Adipocyte (in vitro differentiated cells): ENCODE results near the gene TSBP1.

Source experiments
- DNase-seq: peaks from one replicate; pipeline ENCODE4 v3.0.0-alpha.2; 2015; ENCODE audit warnings: low read depth
- H3K27me3 ChIP-seq: replicated peaks from 2 replicates; pipeline ENCODE4 v1.7.0; 2013; ENCODE audit warnings: mild to moderate bottlenecking, low read length, moderate library complexity; ENCODE audit not compliant: control insufficient read depth, insufficient read depth
- H3K36me3 ChIP-seq: 2 replicates; pipeline ENCODE4 v1.7.0; 2013; ENCODE audit warnings: low read length, mild to moderate bottlenecking, moderate library complexity; ENCODE audit not compliant: control insufficient read depth, insufficient read depth, severe bottlenecking
- H3K4me1 ChIP-seq: 2 replicates; pipeline ENCODE4 v1.7.0; 2013; ENCODE audit warnings: mild to moderate bottlenecking, low read length, moderate library complexity; ENCODE audit not compliant: control insufficient read depth, insufficient read depth
- H3K4me3 ChIP-seq: 2 replicates; pipeline ENCODE4 v1.7.0; 2013; ENCODE audit warnings: mild to moderate bottlenecking, low read length, moderate library complexity
- H3K9ac ChIP-seq: 2 replicates; pipeline ENCODE4 v1.7.0; 2013; ENCODE audit warnings: mild to moderate bottlenecking, low read length, moderate library complexity
- H3K9me3 ChIP-seq: 2 replicates; pipeline ENCODE4 v1.7.0; 2013; ENCODE audit warnings: mild to moderate bottlenecking, low read length, moderate library complexity; ENCODE audit not compliant: control insufficient read depth

TSBP1 gene

DNA sequence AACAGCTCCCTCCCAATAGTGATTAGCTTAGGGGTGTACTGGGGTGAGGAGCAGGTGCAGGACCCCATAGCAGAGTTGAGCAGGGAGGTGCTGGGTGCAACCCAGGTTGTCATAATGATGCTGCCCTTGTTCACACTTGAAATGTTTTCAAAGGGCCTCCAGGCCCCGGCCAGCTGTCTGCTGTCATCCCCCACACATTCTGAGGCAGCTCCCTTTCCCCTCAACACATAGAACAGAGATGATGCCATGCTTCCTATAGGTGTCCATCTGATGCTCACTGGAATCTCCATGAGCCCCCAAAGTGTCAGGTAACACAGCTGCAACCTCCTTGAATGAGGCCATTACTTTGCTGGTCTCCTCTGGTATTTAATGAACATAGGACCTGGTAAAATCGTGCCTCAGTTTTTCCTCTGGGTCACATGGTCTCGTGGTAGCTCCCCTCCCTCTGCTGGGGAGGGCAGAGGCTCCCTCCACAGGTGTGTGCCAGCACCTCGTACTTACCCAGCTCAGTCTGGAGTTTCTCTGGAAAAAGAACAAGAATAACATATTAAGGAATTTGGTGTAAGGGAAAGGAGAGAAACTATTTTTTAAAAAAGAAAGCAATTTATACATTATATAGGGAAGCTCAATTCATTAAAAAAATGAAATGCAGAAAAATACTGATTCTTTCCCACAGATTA lies 29.7 kb upstream of the TSBP1 start:
- Histone ChIP-seq H3K27me3 (peaks cover 43% of the 10 kb centered on the region), H3K4me1 (no peaks in the 10 kb centered on the region), H3K36me3 (no peaks in the 10 kb centered on the region), H3K9ac (no peak overlapping the region), H3K4me3 (no peak overlapping the region), H3K9me3 (no peaks in the 10 kb centered on the region)
- DNase-seq, result no peak

DNA sequence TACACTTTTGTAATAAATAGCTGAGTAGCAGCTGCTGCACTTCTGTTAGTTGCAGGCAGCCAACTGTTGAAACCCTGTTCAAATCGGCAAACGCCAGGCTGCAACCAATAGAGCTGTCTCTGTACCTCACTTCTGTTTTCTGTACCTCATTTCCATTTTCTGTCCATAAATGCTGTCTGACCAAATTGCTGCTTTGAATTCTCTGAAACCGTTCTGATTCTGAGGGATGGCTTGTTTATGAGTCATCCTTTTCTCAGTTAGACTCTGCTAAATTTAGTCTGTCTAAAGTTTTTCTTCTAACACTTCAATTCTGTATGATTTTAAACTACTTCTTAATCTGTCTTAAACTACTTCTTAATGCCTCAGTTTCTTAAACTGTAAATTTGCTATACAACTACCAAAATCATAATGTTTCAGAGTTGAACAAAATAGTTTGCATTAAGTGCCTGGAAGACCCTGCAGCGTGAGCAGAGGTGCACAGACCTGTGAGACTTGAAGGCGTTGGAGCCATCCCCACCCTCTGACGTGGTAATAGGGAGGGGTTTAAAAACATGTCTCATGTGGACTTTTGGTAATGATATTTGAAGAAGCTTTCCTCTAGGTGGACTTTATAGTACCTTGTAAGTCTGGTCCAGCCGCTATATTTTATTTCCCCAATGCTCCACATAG lies 25.7 kb upstream of the TSBP1 start:
- peaks cover 5% of the 10 kb centered on the region for H3K27me3 ChIP-seq
- no peaks in the 10 kb centered on the region for H3K4me1 ChIP-seq
- H3K36me3 ChIP-seq, result no peaks in the 10 kb centered on the region
- DNase-seq, result no peak
- H3K4me3 ChIP-seq, result no peak overlapping the region
- H3K9me3 ChIP-seq, result no peaks in the 10 kb centered on the region
- H3K9ac ChIP-seq, result no peak overlapping the region

DNA sequence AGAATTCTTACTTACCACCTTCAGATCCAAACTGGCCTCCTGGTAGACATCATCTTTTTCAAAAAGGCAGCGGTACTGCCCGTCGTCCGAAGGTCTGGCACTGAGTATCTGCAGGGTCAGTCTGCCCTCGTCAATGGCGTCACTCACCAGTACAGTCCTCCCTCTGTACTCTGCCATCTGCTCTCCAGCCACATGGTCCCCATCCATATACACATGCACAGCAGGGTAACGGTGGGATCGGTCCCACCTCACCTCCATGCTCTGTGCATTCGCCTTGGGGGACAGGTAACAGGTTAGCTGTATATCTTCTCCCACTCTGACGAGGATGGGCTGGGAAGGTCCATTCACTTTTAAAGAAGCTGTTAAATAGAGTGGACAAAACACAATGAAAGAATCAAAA lies 24.3 kb upstream of the TSBP1 start:
- H3K36me3 ChIP-seq, result no peaks in the 10 kb centered on the region
- no peaks in the 10 kb centered on the region for H3K9me3 ChIP-seq
- peaks cover 5% of the 10 kb centered on the region for H3K27me3 ChIP-seq
- H3K4me3 ChIP-seq, result no peak overlapping the region
- no peaks in the 10 kb centered on the region for H3K4me1 ChIP-seq
- no peak overlapping the region for H3K9ac ChIP-seq
- no peak for DNase-seq

DNA sequence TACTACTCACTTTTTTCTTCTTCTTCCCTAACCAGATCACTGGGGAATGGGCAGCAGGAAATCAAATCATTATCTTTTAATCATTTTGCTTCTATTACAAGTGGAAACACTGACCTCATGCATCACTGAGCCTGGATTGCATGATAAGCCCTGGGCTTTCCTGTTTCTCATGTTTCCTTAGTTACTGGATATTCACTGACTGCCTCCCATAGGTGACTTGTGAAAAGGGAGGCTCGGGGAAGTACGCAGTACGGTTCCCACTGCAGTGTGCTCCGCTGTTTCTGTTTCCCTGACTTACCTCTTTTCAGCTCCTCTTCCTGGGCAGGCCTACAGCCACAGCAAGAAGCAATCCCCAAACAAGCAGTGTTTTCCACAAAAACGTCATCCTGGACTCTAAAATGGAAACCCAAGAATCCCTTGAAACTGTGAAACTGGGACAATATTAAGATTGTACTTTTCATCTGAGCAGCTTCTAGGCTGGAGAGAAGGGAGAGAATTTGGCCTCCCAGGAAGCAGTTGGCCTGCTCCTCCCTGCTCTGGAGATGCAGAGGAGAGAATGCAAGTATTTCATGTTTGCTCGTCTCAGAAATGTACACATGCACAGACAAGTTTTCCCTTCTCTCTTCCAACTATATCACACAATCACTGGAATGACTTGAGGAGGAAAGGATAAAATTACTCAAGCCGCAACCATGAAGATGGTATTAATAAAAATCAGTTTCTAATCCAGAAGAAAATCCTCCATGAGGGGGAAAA lies 22.1 kb upstream of the TSBP1 start:
- Histone ChIP-seq H3K27me3 (no peaks in the 10 kb centered on the region), H3K4me1 (no peaks in the 10 kb centered on the region), H3K36me3 (no peaks in the 10 kb centered on the region), H3K4me3 (no peak overlapping the region), H3K9ac (no peak overlapping the region), H3K9me3 (no peaks in the 10 kb centered on the region)
- DNase-seq, result peak; percentile 7

DNA sequence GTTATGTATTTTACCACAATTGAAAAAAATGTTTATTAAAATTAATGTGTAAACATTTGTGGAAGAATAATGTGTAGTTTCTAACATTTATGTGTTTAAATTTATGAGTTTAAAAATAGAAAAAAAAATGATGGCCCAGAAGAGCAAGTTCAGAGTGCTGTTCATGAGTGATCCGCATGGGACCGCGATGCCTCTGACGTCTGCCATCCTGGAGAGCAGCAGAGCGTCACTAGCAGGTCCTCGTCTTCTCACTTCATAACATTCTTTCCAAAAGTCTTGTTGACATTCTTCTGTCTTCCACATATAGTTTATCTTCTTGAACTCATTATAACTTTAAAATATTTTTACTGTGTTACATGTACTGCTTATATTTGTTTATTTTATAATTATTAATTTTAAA lies 19.8 kb upstream of the TSBP1 start:
- Histone ChIP-seq H3K36me3 (no peaks in the 10 kb centered on the region), H3K4me3 (no peak overlapping the region), H3K9me3 (no peaks in the 10 kb centered on the region), H3K27me3 (peaks cover 7% of the 10 kb centered on the region), H3K4me1 (no peaks in the 10 kb centered on the region), H3K9ac (no peak overlapping the region)
- DNase-seq, result no peak

DNA sequence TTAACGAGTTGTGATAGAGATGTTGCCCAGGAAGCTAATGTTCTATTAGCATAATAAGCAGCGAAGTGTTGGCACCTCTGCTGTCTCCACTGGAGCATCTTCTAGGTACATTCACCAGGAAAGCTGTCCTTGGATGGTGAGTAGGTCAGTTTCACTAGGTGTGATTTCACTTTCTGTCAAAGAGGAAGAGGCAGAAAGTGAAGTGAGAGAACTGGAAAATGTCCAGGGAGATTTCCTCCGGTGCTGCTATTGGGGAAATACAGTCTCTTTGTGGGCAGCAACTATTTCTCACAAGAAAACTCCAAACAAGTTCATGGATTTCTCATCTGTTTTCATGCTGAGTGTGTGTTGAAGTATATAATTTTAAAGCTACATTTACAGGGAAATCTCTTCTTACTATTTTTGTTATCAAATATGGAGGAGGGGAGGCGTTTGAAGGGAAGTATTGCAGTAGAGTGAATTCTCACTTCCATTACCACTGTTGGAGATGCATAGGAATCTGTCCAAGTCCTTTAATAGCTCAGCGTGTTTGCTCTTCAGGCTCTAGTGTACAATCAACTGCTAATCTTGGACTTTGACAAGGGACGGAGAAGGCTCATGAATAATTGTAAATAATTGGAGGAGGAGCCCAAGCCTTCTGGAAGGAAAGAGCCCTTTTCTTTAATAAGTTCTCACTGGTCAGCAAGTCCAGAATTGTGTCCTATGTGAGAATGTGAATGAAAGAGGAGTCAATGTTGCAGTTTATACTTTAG lies 16.1 kb upstream of the TSBP1 start:
- H3K36me3 ChIP-seq, result no peaks in the 10 kb centered on the region
- no peaks in the 10 kb centered on the region for H3K9me3 ChIP-seq
- H3K27me3 ChIP-seq, result peaks cover 10% of the 10 kb centered on the region
- DNase-seq, result no peak
- no peak overlapping the region for H3K9ac ChIP-seq
- H3K4me3 ChIP-seq, result no peak overlapping the region
- no peaks in the 10 kb centered on the region for H3K4me1 ChIP-seq

DNA sequence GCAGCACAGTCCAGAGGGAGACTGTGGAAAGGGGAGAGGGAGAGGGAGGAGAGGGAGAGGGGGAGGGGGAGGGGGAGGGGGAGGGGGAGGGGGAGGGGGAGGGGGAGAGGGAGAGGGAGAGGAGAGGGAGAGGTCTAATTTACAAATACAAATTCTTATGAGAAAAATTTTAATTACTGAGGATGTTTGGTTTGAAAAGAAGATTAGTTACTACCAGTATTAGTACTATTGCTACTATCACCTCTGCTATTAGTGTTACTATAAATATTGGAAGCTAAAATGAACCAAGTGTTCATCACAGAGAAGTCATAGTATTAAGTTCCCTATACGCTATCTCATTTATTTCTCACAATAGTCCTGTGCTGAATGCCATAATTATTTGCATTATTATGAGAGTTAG lies 14.3 kb upstream of the TSBP1 start:
- H3K4me1 ChIP-seq, result no peaks in the 10 kb centered on the region
- H3K36me3 ChIP-seq, result no peaks in the 10 kb centered on the region
- peaks cover 10% of the 10 kb centered on the region for H3K27me3 ChIP-seq
- H3K9me3 ChIP-seq, result no peaks in the 10 kb centered on the region
- no peak overlapping the region for H3K9ac ChIP-seq
- DNase-seq, result no peak
- H3K4me3 ChIP-seq, result no peak overlapping the region

DNA sequence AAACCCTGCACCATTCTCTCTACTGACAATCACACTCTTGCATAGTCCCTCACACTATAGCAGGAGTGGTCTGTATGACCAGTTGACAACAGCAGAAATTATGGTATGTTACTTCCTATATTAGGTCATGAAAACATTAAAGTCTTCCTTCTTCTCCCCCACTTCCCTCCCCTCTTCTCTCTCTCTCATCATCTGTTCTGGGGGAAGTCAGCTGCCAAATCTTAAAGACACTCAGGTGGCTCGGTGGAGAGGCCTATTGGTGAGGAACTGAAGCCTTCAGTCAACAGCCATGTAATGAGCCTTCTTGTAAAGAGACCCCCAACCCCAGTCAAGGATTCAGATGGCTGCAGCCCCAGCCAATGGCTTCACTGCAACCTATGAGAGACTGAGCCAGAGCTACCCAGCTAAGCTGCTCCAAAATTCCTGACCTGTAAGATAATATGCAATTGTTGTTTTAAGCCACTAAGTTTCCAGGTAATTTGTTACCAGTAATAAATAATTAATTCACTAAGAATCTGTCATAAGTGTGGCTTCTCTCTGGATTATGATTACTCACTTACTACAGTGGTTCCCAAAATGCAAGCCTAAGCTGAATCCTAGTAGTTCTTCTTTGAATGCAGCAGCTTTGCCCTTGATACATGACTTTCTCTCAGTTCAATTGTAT lies 11.2 kb upstream of the TSBP1 start:
- Histone ChIP-seq H3K9ac (no peak overlapping the region), H3K27me3 (peaks cover 5% of the 10 kb centered on the region), H3K9me3 (no peaks in the 10 kb centered on the region), H3K36me3 (no peaks in the 10 kb centered on the region), H3K4me3 (no peak overlapping the region), H3K4me1 (no peaks in the 10 kb centered on the region)
- no peak for DNase-seq

DNA sequence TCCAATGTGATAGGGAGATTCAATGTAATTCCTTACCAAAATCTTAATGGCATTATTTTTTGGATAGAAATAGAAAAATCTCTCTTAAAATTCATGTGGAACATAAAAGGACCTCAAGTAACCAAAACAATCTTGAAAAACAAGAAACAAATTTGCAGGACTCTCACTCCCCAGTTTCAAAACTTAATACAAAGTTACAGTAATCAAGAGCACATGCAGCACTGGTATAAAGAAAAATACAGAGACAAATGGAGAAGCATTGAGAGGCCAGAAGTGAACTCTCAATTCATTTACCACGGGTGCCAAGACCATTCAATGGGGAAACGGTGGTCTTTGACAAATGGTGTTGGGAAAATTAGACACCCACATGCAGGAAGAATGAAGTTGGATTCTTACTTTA lies 7.8 kb upstream of the TSBP1 start:
- H3K36me3 ChIP-seq, result no peaks in the 10 kb centered on the region
- H3K4me3 ChIP-seq, result no peak overlapping the region
- DNase-seq, result no peak
- H3K9me3 ChIP-seq, result no peaks in the 10 kb centered on the region
- H3K4me1 ChIP-seq, result no peaks in the 10 kb centered on the region
- no peaks in the 10 kb centered on the region for H3K27me3 ChIP-seq
- H3K9ac ChIP-seq, result no peak overlapping the region

DNA sequence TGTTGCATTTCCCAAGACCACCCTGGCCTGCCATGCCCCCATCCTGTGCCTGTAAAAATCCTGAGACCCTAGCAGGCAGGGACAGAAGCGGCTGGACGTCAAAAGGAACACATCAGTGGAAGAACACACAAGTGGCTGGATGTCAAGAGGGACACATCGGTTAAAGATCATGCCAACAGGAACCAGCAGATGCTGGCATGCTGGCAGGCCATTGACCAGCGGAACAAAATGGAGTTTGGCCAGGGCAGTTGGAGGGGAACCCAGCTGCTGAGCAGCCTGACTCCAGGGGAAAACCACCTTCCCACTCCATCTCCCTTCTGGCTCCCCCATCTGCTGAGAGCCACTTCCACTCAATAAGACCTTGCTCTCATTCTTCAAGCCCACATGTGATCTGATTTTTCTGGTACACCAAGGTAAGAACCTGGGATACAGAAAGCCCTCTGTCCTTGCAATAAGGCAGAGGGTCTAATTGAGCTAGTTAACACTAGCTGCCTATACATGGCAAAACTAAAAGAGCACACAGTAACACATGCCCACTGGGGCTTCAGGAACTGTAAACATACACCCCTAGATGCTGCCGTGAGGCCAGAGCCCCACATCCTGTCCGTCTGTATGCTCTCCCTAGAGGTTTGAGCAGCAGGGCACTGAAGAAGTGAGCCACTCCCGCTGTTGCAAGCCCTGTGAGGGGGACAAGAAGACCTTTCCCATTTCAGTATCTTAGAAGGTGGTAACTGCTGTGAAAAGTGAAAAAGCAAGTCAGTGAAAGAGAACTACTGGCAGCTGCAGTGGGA lies 4.2 kb upstream of the TSBP1 start:
- no peak for DNase-seq
- no peak overlapping the region for H3K4me3 ChIP-seq
- no peak overlapping the region for H3K9ac ChIP-seq
- H3K36me3 ChIP-seq, result no peaks in the 10 kb centered on the region
- H3K9me3 ChIP-seq, result no peaks in the 10 kb centered on the region
- no peaks in the 10 kb centered on the region for H3K27me3 ChIP-seq
- no peaks in the 10 kb centered on the region for H3K4me1 ChIP-seq
